Testis (tissue), 2 donors: Measurements from ENCODE around the gene HINT2.

ENCODE experiments used
- POLR2A ChIP-seq: fragments of 450-650 bp; IDR thresholded peaks from one replicate; pipeline ENCODE4 v1.6.1; 2017; ENCODE audit warnings: antibody characterized with exemption, mild to moderate bottlenecking, moderate library complexity
- TF ChIP-seq, protein P1 (sequence below), 3 experiments: fragments of 450-650 bp in 2 of 3; fragments of 200-600 bp in 1 of 3; sonication (generic) in 1 of 3; IDR thresholded peaks; one replicate each; pipeline ENCODE4 v1.5.1; 2016 to 2019; ENCODE audit warnings: antibody characterized with exemption in 3 of 3, mild to moderate bottlenecking in 2 of 3, moderate library complexity in 1 of 3

DNA sequence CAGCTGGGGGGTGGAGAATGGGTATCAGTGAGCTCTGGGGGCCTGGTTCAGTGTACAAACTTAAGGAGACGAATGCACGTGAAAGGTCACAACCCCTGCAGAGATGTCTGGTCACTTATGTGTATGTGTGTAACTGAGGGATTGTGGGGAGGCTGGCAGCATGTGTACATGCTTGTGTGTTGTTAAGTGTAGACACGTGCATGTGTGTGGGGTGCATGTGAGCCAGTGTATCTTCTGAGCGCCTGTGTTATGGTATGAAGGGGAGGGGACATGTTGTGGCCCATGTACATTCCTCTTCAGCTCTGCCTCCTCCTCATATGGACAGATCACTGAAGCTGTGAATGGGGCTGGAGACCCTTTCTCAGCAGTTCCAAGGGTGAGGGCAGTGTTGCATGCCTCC lies 16.2 kb upstream of the HINT2 start:
- TF ChIP-seq, protein P1, sequence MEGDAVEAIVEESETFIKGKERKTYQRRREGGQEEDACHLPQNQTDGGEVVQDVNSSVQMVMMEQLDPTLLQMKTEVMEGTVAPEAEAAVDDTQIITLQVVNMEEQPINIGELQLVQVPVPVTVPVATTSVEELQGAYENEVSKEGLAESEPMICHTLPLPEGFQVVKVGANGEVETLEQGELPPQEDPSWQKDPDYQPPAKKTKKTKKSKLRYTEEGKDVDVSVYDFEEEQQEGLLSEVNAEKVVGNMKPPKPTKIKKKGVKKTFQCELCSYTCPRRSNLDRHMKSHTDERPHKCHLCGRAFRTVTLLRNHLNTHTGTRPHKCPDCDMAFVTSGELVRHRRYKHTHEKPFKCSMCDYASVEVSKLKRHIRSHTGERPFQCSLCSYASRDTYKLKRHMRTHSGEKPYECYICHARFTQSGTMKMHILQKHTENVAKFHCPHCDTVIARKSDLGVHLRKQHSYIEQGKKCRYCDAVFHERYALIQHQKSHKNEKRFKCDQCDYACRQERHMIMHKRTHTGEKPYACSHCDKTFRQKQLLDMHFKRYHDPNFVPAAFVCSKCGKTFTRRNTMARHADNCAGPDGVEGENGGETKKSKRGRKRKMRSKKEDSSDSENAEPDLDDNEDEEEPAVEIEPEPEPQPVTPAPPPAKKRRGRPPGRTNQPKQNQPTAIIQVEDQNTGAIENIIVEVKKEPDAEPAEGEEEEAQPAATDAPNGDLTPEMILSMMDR (IDR thresholded peaks at IDR 0.05), result no peak
- no peak for TF ChIP-seq POLR2A
